Neural cell (in vitro differentiated cells): Measurements from ENCODE around the gene TMEM231.

ENCODE experiments used
- CTCF ChIP-seq: fragments of 450-650 bp; IDR thresholded peaks from 2 replicates; pipeline ENCODE4 v1.5.1; 2014; ENCODE audit warnings: antibody characterized with exemption, mild to moderate bottlenecking, moderate library complexity; ENCODE audit not compliant: poor library complexity, severe bottlenecking
- EP300 ChIP-seq: fragments of 450-650 bp; conservative IDR thresholded peaks from 2 replicates; pipeline ENCODE4 v1.6.1; 2014; ENCODE audit warnings: antibody characterized with exemption, mild to moderate bottlenecking, moderate library complexity; ENCODE audit not compliant: poor library complexity, severe bottlenecking
- EZH2 ChIP-seq: fragments of 200-600, 300-800 bp; shearing (Covaris generic), sonication (generic); IDR thresholded peaks from 2 replicates; pipeline ENCODE4 v1.6.1; 2014; ENCODE audit warnings: antibody characterized with exemption, low read length, borderline replicate concordance, mild to moderate bottlenecking; ENCODE audit not compliant: insufficient read depth, poor library complexity, severe bottlenecking
- MXI1 ChIP-seq: fragments of 450-650 bp; conservative IDR thresholded peaks from 2 replicates; pipeline ENCODE4 v1.6.1; 2014; ENCODE audit warnings: antibody characterized with exemption, mild to moderate bottlenecking; ENCODE audit not compliant: poor library complexity, severe bottlenecking
- POLR2AphosphoS5 ChIP-seq: IDR thresholded peaks from 2 replicates; pipeline ENCODE4 v1.6.1; 2012
- RAD21 ChIP-seq: fragments of 450-650 bp; conservative IDR thresholded peaks from 2 replicates; pipeline ENCODE4 v1.6.1; 2014; ENCODE audit warnings: antibody characterized with exemption, mild to moderate bottlenecking, moderate library complexity
- REST ChIP-seq: IDR thresholded peaks from 2 replicates; pipeline ENCODE4 v1.6.1; 2012; ENCODE audit warnings: borderline replicate concordance
- TAF1 ChIP-seq: IDR thresholded peaks from 2 replicates; pipeline ENCODE4 v1.6.1; 2012; ENCODE audit warnings: low read depth

GRCh38 chr16:75529056-75529905 lies 26.8 kb downstream of the TMEM231 start:
- TF ChIP-seq EZH2 (no peak), REST (no peak), POLR2AphosphoS5 (no peak), RAD21 (no peak), CTCF (no peak), EP300 (no peak), TAF1 (no peak), MXI1 (no peak)
